CD14-positive monocyte (primary cell): ENCODE data around the gene SPINT2. TPM values are rescaled to one million over a fixed set of nuclear protein-coding genes. Genes with fewer than 3 reads are reported as not detected.

Source experiments
- DNase-seq, 3 donors: peaks; one replicate each; pipeline ENCODE4 v3.0.0-alpha.2; 2011 to 2022
- H2AFZ ChIP-seq: 2 replicates; pipeline ENCODE4 v1.6.0; 2012; ENCODE audit warnings: mild to moderate bottlenecking, low read depth, low read length, inconsistent platforms; ENCODE audit not compliant: insufficient read depth, poor library complexity, severe bottlenecking
- H3K27ac ChIP-seq, 2 donors: 1 replicate in 1 of 2; 2 replicates in 1 of 2; pipeline ENCODE4 v1.5.1; 2012 to 2013; ENCODE audit warnings: low read length in 2 of 2, control low read depth in 1 of 2, inconsistent platforms in 1 of 2, low read depth in 1 of 2, mild to moderate bottlenecking in 1 of 2
- H3K27me3 ChIP-seq, 2 donors: one replicate each; pipeline versions ENCODE4 v1.6.0 to v1.6.1; 2011 to 2013; ENCODE audit warnings: low read length in 2 of 2; ENCODE audit not compliant: control insufficient read depth in 2 of 2, insufficient read depth in 2 of 2
- H3K36me3 ChIP-seq, 2 donors: replicated peaks in 1 of 2; 1 replicate in 1 of 2; 2 replicates in 1 of 2; pipeline versions ENCODE4 v1.5.1 to v1.6.1; 2012 to 2013; ENCODE audit warnings: low read length in 2 of 2, control low read depth in 1 of 2, inconsistent platforms in 1 of 2, mild to moderate bottlenecking in 1 of 2; ENCODE audit not compliant: insufficient read depth in 2 of 2, control insufficient read depth in 1 of 2
- H3K4me1 ChIP-seq, 2 donors: 1 replicate in 1 of 2; 2 replicates in 1 of 2; pipeline versions ENCODE4 v1.5.1 to v1.6.1; 2012 to 2013; ENCODE audit warnings: low read length in 2 of 2, control low read depth in 1 of 2, inconsistent platforms in 1 of 2, mild to moderate bottlenecking in 1 of 2, moderate library complexity in 1 of 2; ENCODE audit not compliant: insufficient read depth in 2 of 2, control insufficient read depth in 1 of 2
- H3K4me2 ChIP-seq: replicated peaks from 2 replicates; pipeline ENCODE3; 2012; ENCODE audit warnings: low read length, moderate library complexity, mild to moderate bottlenecking; ENCODE audit not compliant: poor library complexity, severe bottlenecking; ENCODE audit errors: extremely low read depth
- H3K4me3 ChIP-seq, 3 experiments: fragments of 200-600 bp in 1 of 3; sonication (generic) in 1 of 3; replicated peaks in 1 of 3; 1 replicate in 2 of 3; 2 replicates in 1 of 3; pipeline ENCODE4 v1.5.1; 2011 to 2013; ENCODE audit warnings: low read length in 3 of 3, mild to moderate bottlenecking in 3 of 3, control low read depth in 2 of 3, low read depth in 2 of 3, inconsistent platforms in 1 of 3, moderate library complexity in 1 of 3
- H3K79me2 ChIP-seq: 2 replicates; pipeline ENCODE4 v1.6.0; 2012; ENCODE audit warnings: mild to moderate bottlenecking, control low read depth, inconsistent platforms, low read length, moderate library complexity; ENCODE audit not compliant: insufficient read depth
- H3K9ac ChIP-seq: 2 replicates; pipeline ENCODE4 v1.6.0; 2017; ENCODE audit warnings: low read length, mild to moderate bottlenecking; ENCODE audit not compliant: insufficient read depth, poor library complexity, severe bottlenecking
- H3K9me3 ChIP-seq, 2 donors: replicated peaks in 1 of 2; 1 replicate in 1 of 2; 2 replicates in 1 of 2; pipeline versions ENCODE4 v1.5.1 to v1.6.1; 2012 to 2013; ENCODE audit warnings: low read length in 2 of 2, control low read depth in 1 of 2; ENCODE audit not compliant: control insufficient read depth in 1 of 2, insufficient read depth in 1 of 2
- H4K20me1 ChIP-seq: 2 replicates; pipeline ENCODE4 v1.6.0; 2012; ENCODE audit warnings: mild to moderate bottlenecking, low read length, control low read depth, moderate library complexity; ENCODE audit not compliant: insufficient read depth
- H3K27ac Mint-ChIP-seq, 7 donors: one replicate each; pipeline ENCODE4 v1.8.0; 2020; ENCODE audit warnings: mild to moderate bottlenecking in 7 of 7, mixed read lengths in 7 of 7, moderate library complexity in 6 of 7, inconsistent platforms in 2 of 7
- H3K27me3 Mint-ChIP-seq, 3 donors: one replicate each; pipeline ENCODE4 v1.8.0; 2021 to 2022; ENCODE audit warnings: low read depth in 3 of 3, mild to moderate bottlenecking in 3 of 3, mixed read lengths in 3 of 3, moderate library complexity in 3 of 3, inconsistent platforms in 1 of 3
- H3K36me3 Mint-ChIP-seq, 2 donors: one replicate each; pipeline ENCODE4 v1.8.0; 2020; ENCODE audit warnings: mixed read lengths in 2 of 2, inconsistent platforms in 1 of 2, mild to moderate bottlenecking in 1 of 2
- H3K4me1 Mint-ChIP-seq: one replicate; pipeline ENCODE4 v1.8.0; 2020; ENCODE audit warnings: mild to moderate bottlenecking, mixed read lengths
- H3K4me3 Mint-ChIP-seq, 2 donors: one replicate each; pipeline ENCODE4 v1.8.0; 2020; ENCODE audit warnings: mild to moderate bottlenecking in 2 of 2, mixed read lengths in 2 of 2, moderate library complexity in 1 of 2
- H3K9me3 Mint-ChIP-seq, 7 donors: one replicate each; pipeline ENCODE4 v1.8.0; 2020 to 2022; ENCODE audit warnings: mixed read lengths in 7 of 7, mild to moderate bottlenecking in 6 of 7, moderate library complexity in 6 of 7, inconsistent platforms in 2 of 7
- CTCF ChIP-seq: fragments of 200-600 bp; IDR thresholded peaks from one replicate; pipeline ENCODE4 v1.8.0; 2022; ENCODE audit warnings: antibody characterized with exemption, mild to moderate bottlenecking
- WGBS: methylation state at CpG from one replicate; pipeline ENCODE4 v1.1.5; 2013; ENCODE audit warnings: missing lambda C conversion rate; ENCODE audit not compliant: insufficient coverage; 5-methylcytosine and 5-hydroxymethylcytosine counted together
- intact Hi-C, 2 donors: fragments of 100-400 bp; cut with micrococcal nuclease; formaldehyde crosslinking; loops; one replicate each; pipeline versions ENCODE4 v1.15.0 to v1.15.1; 2023
- polyA plus RNA-seq, 3 donors: library from polyadenylated mRNA; depleted of rRNA in 1 of 3; unstranded in 2 of 3; stranded (reverse) in 1 of 3; fragments of 300-500 nt in 2 of 3; fragments of >200 nt in 1 of 3; fragmentation: Illumina TruSeq in 2 of 3; gene quantifications; 1 replicate in 2 of 3; 2 replicates in 1 of 3; pipeline ENCODE4 v1.2.3, GENCODE V29; 2012 to 2021

SPINT2 gene
- polyA plus RNA-seq, 3 donors: 42.9 to 139 (median 114) TPM

GRCh38 chr19:38277969-38278680, 13.8 kb downstream of the SPINT2 start:
- peaks cover 7% of the 10 kb centered on the region for H3K4me1 Mint-ChIP-seq
- peaks cover 0 to 2% (median 0%) of the 10 kb centered on the region in 3 donors for H3K27me3 Mint-ChIP-seq
- no peaks in the 10 kb centered on the region for H3K9me3 Mint-ChIP-seq
- TF ChIP-seq CTCF: no peak
- WGBS: 94% methylated on average over 5 of the region's 9 CpGs
- H3K27me3 ChIP-seq: no peaks in the 10 kb centered on the region
- H3K4me2 ChIP-seq: no peak overlapping the region
- no peak overlapping the region for H3K4me3 ChIP-seq
- H3K27ac Mint-ChIP-seq: no peak overlapping the region
- H3K27ac ChIP-seq: no peak overlapping the region
- peaks cover 28% of the 10 kb centered on the region for H4K20me1 ChIP-seq
- H3K36me3 Mint-ChIP-seq: peaks cover 21 to 38% of the 10 kb centered on the region in 2 donors
- no peaks in the 10 kb centered on the region for H3K9me3 ChIP-seq
- H3K79me2 ChIP-seq: peaks cover 19% of the 10 kb centered on the region
- H3K9ac ChIP-seq: no peak overlapping the region
- no peak for DNase-seq
- H2AFZ ChIP-seq: no peak overlapping the region
- peaks cover 0 to 2% of the 10 kb centered on the region in 2 donors for H3K4me1 ChIP-seq
- intact Hi-C loops: no loop called here
- no peak overlapping the region for H3K4me3 Mint-ChIP-seq
- peaks cover 0 to 11% of the 10 kb centered on the region in 2 donors for H3K36me3 ChIP-seq

GRCh38 chr19:38278751-38279150, 14.4 kb downstream of the SPINT2 start:
- Mint-ChIP-seq H3K27me3 (peaks cover 0 to 2% (median 0%) of the 10 kb centered on the region in 3 donors), H3K4me3 (no peak overlapping the region), H3K27ac (no peak overlapping the region), H3K9me3 (no peaks in the 10 kb centered on the region), H3K36me3 (peaks cover 20 to 39% of the 10 kb centered on the region in 2 donors), H3K4me1 (peaks cover 12% of the 10 kb centered on the region)
- Histone ChIP-seq H3K36me3 (peaks cover 0 to 11% of the 10 kb centered on the region in 2 donors), H3K79me2 (peaks cover 22% of the 10 kb centered on the region), H3K4me3 (no peak overlapping the region), H3K4me2 (no peak overlapping the region), H3K9ac (no peak overlapping the region), H3K9me3 (no peaks in the 10 kb centered on the region), H2AFZ (no peak overlapping the region), H4K20me1 (peaks cover 21% of the 10 kb centered on the region), H3K27ac (no peak overlapping the region), H3K27me3 (no peaks in the 10 kb centered on the region), H3K4me1 (peaks cover 3 to 8% of the 10 kb centered on the region in 2 donors)
- no peak for DNase-seq
- no CpG with 5 or more reads among the region's 2 CpGs for WGBS
- TF ChIP-seq CTCF: no peak
- intact Hi-C loops: no loop called here
